ENCODE results near the gene CNDP1.

CNDP1 gene

DNA sequence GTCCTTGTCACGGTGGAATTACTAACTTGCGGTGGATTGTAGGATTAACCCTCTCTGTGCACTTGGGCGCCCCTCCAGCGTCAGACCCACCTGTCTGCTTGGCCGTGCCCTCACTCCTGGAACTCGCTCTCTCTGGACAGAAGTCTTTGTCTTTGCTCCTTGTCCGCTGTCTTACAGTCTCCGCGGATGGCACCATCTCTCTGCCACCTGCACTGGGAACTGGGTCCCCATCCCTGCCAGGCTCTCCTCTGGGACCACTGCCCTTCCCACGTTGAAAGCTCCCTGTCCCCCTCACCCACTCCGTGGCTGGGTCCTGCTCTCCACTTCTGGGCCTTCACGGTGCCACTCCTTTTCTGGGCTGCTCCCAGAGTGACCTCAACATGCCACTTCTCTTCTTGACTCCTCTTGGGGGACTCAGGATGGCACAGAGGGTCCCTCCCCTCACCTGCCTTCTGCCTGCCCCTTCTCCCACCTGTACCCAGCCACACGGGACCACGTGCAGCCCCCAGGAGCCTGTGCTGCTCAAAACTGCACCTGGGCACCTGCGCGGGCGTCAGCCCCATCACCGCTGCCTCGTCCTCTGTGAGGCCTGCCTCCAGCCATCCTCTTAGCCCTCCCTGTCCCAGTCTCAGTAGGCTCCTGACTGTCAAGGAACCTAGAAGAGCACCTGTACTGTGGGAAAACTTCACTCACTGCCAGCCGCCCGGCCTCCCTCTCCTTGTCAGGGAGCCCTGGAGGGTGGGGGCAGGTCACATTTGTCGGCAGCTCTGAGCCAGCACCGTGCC is 27.0 kb upstream of the CNDP1 start:
- DNase-seq, result no peak

DNA sequence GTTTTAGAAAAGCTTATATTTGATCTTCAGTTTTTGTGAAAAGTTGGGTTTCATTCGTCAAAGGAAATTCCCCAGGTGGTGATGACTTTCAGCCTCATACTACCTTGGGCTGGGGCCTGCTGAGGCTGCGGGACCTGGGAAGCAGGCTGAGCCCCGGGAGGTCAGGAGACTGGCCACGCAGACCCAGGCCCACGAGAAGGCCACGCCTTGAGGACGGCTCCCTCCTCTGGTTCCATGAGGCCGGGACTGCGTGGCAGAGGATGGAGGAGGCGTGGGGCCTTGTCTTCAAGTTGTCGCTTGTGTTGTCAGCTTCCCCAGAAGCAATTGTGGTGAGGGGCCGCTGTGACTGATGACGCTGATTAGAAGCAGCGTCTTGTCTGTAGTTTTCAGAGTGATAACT is 26.4 kb upstream of the CNDP1 start:
- no peak for DNase-seq

DNA sequence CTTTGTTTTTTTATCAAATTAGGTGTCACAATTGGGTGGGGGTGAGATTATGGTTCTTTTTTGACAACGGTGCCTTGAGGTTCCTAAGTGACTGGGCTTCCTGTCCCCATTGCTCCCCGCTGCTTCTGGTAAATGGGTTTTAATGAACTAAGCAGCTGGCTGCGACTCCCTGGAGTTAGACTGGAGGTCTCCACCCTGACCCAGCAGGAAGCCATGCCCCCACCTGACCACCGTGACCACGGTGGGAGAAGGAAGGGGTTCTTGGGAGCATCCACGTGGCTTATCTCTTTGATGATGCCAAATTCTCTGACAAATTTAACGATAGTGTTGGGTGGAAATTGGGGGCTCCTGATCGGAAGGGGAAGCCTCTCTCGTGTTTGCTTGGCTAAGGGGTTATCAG is 25.9 kb upstream of the CNDP1 start:
- DNase-seq, result no peak

DNA sequence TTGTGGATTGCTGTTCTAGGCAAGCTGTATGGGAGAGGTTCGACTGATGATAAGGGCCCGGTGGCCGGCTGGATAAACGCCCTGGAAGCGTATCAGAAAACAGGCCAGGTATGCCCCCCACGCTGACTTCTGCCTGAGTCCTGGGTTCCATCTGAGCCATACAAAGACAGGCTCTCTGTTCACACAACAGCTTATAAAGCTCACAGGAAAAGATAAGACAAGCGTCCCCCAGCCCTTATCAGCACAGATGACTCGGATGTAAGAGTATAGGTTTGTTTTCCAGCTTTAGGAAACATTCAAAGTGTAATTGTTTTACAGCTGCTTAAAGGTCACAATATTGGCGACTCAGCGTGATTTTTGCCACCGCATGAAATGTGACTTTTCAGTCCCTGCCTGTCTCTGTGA is 25.5 kb upstream of the CNDP1 start:
- no peak for DNase-seq

DNA sequence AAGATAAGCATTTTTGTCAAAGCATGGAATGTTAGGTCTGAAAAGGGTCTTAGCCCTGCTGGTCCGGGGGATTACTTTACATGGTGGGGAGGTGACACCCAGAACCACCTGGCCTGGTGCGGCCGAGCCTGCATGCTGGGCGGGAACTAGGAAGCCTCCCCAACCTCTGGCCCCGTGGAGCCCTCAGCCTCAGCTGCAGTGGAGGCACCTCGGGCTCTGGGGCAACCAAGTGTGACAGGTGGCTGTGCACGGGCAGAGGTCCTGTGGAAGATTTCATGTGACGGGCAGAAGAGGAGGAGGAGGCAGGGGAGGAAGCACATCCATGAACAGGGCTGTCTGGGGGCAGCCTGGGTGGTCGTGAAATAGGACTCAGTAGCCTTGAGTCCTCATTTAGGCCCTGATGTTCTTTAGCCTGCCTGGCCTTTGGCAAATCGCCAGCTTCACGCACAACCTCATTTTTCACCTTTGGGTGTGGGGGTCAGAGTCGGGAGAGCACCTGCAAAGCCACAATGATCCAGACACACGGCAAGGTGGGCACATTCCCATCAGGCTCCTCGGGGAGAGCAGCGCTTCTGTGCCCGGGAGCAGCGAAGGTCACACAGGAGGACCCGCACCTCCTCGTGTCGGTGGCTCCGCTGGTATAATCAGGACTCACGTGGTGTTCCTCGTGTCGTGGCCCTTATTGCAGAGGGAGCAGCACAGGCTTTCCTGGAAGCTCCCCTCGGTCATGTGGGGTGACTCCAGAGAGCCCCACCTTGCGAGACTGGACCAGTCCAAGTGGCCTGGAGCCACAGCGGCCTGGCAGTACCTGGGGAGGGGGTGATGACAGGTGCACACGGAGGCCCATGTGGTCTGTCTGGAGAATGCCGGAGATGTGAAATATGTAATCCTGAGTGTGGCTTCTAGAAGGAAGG is 24.2 kb upstream of the CNDP1 start:
- no peak for DNase-seq

DNA sequence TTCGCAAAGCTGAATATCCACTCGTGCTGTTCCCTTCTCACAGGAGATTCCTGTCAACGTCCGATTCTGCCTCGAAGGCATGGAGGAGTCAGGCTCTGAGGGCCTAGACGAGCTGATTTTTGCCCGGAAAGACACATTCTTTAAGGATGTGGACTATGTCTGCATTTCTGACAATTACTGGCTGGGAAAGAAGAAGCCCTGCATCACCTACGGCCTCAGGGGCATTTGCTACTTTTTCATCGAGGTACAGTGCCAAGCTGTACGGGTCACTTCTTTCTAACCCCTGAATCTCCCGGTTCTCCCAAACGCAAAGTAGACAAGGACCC is 23.6 kb upstream of the CNDP1 start:
- no peak for DNase-seq

DNA sequence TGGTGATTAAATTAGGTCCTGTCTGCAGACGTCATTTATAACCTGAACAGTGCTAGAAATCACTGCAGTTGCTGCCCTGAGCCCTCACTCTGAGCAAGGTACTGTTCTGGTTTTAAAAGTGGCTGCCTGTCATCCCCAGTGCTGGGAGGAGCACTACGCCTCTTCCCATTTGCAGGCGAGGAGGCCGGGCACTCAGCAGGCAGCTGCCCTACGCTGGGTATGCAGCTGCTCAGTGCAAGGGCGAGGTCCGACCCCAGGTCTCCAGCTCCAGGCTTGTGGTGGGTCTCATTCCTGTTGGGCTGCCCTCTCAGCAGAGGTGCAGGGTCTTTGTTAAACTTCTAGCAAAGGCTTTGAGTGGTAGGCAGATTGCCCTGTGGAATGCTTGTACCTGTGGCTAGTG is 22.5 kb upstream of the CNDP1 start:
- no peak for DNase-seq

DNA sequence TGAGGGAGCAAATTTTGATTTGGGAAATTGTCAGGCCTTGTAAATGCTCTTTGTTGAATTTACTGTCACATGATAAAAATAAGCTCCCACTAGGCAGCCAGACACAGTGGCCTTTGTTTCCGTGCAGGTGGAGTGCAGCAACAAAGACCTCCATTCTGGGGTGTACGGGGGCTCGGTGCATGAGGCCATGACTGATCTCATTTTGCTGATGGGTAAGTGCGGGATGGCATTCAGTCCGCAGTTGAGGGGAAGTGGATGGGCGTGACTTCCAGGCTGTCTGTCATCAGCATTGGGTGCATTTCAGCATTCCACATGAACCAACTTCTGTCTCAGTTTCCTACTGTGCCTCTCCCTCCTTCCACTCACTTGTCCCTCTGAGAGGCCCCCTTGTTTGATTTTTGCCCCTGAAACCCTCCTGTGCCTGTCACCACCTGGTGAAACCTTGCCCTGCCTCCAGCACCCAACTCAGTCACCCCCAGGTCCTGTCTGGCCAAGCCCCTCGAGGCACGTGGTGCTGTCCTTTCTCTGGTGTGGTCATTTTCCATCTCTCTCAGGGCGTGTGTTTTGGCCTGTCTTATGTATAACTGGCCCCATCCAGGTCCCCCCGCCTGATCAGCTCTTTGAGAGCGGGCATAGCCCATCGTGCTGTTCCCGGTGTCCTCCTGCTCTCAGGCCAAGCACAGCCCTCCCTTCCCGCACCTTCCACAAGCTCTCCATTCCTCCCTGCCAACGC is 21.8 kb upstream of the CNDP1 start:
- no peak for DNase-seq

DNA sequence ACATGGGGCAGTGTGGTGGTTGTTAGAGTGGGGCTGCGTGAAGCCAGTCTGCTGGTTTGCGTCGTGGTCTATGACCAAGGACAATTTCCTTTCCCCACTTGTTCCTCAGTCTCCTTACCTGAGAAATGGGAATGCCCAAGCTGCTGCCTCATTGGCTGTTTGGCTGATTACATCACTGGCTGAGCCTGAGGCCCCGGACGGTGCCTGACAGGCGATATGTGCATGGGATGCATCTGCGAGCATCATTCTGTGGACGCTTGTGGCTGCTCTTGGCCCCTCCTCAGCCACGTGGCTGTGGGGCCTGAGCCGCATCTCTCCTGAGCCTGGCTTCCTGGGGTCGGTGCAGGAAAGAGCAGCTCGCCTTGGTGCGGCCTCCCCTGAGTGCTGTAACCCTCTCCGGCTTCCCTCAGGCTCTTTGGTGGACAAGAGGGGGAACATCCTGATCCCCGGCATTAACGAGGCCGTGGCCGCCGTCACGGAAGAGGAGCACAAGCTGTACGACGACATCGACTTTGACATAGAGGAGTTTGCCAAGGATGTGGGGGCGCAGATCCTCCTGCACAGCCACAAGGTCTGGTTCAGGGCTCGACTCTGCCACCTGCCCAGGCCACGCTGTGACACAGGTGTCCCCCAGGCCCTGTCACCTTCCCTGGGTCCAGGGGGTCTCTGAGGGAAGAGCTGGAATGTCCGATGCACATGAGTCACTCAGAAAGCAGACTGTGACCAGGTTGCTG is 21.0 kb upstream of the CNDP1 start:
- no peak for DNase-seq

DNA sequence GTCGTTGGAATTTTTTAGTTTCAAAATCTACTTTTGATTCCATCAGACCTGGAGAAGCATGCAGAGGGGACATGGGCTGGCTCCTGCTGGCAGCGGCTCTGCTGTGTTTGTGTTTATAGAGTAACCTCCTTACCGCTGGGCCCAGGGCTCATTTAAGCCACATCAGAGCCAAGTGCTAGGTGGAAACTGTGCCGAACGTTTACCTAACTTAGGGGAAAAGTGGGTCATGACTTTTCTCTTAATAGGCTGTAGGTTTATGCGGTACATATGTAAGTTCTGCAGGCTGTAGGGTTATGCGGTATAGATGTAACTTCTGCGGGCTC is 20.5 kb upstream of the CNDP1 start:
- no peak for DNase-seq

DNA sequence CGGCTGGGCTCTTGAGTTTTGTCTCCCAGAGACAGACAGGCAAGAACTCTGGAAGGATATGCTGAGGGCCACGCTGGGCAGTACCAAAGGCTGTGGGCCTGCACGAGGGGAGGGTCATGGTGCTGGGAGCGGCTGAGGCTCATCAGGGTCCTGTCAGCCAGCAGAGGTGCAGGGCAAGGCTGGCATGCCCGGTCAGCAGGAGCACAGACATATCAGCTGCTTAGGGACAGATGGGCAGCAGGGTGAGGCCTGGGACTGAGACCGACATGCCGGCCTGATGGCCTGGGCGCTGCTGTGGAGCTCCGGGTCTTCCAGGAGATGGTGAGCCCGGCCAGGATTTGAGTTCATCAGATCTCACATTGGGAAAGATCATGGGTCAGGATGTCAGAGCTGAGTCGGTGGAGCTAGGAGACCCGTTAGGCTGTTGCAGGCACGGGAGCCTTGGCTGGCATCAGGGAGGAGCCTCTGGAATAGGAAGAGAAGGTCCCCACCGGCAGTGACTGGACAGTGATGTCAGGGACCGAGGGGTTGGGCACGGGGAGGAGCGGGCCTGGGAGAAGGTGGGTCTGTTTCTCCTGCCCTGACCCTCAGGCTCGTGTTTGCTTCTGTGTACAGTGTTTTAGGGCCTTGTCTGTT is 19.3 kb upstream of the CNDP1 start:
- DNase-seq, result no peak

DNA sequence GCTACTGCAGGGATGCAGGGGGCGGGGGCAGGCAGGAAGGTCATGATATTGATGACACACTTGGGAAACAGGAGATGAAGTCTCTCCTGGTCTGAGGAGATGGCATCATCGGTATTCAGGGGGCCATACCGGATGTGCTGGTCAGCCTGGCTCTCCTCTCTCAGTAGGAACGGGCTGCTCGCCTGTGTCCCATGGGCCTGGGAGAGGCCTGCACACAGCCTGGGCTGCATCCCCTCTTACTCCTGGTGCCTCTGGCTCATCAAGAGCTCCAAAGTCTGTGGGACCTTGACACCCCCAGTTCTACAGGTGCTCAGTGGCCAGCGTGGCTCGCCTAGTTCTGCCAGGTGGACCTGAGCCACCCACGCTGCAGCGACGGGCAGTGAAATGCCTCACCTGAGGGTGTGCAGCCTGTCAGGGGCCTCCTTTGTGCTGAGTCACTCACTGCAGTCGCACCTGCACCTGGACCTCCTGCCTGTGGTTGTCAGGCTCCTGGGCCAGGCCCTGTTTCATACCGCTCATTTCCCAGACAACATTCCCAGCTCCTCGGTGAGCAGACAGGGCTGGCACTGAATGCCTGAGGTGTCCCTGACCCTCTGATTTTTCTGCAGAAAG is 18.6 kb upstream of the CNDP1 start:
- DNase-seq, result no peak

DNA sequence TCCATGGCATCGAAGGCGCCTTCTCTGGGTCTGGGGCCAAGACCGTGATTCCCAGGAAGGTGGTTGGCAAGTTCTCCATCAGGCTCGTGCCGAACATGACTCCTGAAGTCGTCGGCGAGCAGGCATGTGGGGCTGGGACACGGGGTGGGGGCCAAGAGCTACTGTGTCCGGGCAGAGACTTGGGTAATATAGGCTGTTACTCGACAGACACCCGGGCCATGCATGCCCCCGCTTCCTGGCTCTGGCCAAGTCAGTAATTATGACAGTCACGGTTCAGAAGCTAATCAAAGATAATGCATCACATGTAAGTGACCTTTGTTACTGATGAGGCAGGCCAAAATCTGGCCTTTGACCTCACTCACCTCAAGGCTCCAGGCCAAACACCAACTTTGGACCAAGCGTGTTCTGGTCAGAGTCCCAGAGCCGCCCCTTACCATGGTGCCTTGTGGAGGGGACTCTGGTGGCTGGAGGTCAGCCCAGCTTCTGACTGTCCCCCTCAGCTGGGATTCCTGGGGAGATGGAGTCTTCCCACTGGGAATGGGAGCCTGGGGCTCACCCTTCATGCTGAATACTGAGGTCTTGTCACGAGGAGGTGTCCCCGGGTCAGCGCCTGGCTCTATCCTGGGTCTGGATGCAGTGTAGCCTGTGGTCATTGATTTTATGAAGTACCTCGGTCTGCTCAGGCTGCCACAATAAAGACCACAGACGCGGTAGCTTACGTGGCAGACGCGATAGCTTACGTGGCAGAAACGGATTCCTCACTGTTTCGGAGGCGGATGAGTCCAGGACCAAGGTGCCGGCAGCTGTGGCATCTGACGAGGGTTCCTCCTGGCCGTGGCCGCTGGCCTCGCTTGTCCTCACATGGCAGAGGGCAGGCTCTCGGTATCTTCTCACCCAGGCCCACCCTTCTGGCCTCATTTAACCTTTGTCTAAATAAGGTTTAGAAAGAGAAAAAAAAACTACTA is 17.7 kb upstream of the CNDP1 start:
- DNase-seq, result no peak

DNA sequence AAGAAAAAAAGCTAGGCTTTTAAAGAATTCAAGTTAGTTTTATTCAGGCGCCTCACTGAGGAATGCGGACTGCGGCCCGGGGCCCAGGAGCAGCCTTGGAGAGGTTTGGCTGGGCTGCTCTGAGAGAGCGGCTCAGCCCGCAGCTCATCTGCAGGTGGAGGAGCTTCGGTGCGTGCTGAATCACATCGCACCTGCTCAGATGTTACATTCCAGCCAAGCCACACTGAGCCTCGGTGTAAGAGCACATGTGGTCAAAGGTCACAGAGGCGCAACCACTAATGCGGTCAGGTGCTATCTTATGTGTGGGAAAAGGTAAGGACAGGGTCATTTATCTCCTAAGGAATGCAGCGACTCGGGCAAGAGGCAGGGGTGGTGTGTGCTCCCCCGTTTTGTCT is 17.1 kb upstream of the CNDP1 start:
- DNase-seq, result no peak

DNA sequence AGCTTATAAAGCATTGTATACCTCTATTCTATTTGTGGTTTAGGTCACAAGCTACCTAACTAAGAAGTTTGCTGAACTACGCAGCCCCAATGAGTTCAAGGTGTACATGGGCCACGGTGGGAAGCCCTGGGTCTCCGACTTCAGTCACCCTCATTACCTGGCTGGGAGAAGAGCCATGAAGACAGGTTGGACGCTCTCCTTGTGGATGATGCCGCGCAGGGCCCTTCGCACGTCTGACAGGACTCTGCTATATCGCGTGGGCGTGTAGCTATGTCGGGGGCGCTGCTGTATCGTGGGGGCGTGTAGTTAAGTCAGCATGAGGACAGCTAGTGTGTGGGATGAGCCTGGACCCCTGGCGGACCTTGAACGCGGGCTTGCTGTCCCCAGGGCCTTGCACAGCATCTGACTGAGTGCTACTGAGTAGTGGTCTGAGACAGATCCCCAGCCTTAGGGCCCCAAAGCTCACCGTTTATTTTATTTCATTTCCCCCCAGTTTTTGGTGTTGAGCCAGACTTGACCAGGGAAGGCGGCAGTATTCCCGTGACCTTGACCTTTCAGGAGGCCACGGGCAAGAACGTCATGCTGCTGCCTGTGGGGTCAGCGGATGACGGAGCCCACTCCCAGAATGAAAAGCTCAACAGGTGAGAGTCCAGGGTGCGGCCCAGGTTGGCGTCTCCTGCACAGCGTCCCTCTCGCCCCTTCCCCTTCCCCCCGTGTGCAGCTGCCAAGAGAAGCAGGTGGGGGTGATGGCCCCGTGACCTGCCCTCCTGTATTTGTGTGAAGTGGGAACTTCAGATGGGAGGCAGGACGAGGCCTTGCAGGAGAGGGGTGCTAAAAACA is 15.6 kb upstream of the CNDP1 start:
- no peak for DNase-seq

DNA sequence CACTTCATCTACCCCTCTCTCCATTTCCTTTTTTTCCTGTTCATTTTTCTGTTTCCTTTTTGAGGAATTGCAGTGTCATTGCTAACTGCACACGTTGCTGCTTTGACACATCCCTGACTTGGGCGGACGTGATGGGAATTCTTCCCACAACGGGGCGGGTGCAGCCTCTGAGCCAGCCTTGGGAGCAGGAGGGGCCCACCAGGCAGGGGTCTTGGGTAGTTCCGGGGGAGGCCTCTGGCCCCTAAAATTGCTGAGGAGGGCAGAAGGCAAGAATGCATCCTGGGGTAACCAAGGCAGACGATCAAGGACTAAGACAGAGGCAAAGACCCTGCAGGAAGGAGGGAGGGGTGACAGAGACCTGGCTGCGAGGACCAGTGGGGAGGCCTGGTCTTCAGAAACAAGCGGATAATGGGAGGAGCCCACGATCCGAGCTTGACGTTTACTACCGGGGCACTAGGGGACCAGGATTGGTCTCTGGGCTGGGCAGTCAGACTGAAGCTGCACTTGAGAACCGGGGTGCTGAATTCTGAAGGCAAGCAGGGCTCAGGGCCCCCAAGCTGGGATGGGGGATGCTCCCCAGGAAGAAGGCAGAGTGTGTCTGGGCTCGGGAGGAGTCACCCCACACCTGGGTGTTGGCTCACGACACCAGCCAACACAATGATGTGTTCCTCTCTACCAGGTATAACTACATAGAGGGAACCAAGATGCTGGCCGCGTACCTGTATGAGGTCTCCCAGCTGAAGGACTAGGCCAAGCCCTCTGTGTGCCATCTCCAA is 14.8 kb upstream of the CNDP1 start:
- no peak for DNase-seq

DNA sequence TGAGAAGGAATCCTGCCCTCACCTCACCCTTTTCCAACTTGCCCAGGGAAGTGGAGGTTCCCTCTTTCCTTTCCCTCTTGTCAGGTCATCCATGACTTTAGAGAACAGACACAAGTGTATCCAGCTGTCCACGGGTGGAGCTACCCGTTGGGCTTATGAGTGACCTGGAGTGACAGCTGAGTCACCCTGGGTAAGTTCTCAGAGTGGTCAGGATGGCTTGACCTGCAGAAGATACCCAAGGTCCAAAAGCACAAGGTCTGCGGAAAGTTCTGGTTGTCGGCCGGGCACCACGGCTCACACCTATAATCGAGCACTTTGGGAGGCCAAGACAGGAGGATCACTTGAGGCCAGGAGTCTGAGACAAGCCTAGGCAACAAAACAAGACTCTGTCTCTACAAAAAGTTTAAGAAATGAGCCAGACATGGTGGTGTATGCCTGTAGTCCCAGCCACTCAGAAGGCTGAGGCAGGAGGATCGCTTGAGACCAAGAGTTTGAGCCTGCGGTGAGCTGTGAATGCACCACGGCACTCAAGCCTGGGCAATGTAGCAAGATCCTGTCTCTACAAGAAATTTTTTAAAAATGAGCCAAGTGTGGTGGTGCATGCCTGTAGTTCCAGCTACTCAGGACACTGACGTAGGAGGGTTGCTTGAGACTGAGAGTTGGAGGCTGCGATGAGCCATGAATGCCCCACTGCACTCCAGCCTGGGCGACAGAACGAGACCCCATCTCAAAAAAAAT is 14.0 kb upstream of the CNDP1 start:
- no peak for DNase-seq

DNA sequence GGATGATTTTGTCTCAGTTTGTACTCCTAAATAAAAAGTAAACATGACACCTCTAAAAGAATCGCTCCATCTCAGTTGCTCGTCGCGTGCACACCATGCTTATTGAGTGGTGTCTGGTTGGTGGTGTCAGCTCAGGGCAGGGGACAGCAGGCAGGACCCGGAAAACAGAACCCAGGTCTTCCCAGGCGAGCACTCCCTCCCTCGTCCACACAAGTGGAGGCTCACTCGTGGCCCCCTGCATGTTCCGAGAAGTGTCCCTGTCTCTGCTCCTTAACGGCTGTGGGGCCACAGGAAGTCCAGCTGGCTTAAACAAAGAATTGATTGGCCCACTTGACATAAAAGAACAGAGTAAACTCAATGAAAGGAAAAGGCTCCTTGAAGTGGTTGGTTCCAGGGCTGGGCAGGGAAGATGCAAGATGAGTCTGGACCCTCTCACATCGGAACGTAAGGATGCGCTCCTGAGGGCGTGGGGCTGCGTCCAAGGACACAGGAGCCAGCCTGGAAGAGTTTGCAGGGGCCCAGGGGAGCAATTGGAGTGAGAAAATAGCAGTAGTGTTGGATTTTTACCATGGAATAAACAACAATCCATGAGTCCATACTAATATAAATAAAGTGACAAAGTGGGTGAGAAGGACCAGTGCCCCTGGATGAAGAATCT is 13.1 kb upstream of the CNDP1 start:
- no peak for DNase-seq

Measured in activated CD4-positive, alpha-beta T cell treated with anti-CD3 and anti-CD28 coated beads for 48 hours (primary cell).